HG03378 (cell line): ENCODE data around the gene PCYT1A.

ENCODE experiments used
- ATAC-seq: cut with Tn5 transposase; IDR thresholded peaks from one replicate; pipeline ENCODE4 v1.9.1; 2021; ENCODE audit warnings: mild to moderate bottlenecking, moderate library complexity; ENCODE audit not compliant: unreplicated experiment

The PCYT1A gene

GRCh38 chr3:196238612-196239560, 48.6 kb downstream of the PCYT1A start:
- ATAC-seq: no peak

- ATAC-seq: no peak
These were observed 50.3 kb downstream of the PCYT1A start for GRCh38 chr3:196237203-196237602.

DNA sequence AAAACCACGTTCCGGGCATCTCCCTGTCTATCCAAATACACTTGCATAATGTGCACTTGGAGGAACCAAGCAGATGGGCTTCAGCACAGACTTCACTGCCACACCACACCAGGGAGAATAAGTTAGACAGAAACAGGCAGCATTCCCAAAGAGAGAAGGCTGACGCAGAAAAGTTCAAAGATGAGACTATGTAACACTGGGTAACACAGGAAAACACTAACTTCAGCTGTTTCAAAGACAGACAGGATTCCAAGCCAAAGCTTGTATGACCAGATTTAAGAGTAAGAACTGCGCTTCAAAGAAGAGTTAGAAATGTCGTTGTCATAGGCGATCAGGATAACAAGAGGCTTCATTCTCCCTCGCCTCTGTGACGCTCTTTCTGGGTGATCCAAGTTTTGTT, 51.3 kb downstream of the PCYT1A start:
- no peak for ATAC-seq

DNA sequence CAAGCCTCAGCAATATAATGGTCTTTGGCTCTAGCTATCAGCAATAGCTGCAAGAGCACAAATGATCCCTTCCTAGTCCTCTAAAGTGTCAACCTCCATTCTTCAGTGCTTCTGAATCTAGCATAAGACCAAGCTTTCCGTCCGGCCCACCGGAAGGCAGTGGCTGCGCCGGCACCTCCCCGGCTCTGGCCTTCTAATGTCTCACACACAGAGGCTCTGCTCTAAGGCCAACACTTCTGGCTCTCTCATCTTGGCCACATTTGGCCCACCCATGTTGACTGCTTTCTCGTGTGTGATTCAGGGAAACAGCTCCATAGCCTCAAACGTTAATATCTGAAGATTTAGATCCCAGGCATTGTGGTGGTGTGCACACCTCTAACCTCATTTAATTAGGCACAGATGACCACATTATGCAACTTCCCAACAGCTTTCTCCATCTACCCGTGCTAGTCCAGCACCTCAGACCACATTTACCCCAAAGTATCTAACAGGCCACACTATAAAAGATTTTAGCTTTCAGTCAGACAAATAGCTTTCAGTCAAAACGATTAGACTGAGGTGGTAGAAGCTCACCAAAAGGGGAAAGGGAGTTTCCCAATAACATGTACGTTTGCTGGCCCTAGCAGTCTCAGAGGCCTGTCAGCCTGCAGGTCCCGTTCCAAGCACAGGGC, 51.9 kb downstream of the PCYT1A start:
- ATAC-seq: no peak

DNA sequence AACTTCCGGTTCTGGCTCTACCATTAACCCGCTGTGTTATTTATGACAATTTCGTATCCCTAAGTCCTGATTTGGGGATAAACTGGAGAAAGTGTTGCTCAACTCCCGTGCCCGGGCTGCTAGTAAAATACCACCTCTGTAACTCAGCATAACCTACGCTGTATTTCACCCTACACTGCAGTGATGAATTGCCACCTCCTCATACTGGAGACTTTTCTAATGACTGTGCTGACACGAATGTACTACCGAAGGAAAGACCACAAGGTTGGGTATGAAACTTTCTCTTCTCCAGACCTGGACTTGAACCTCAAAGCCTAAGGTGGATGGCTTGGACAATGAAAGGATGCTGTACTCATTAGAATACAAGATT, 54.7 kb downstream of the PCYT1A start:
- ATAC-seq: no peak

DNA sequence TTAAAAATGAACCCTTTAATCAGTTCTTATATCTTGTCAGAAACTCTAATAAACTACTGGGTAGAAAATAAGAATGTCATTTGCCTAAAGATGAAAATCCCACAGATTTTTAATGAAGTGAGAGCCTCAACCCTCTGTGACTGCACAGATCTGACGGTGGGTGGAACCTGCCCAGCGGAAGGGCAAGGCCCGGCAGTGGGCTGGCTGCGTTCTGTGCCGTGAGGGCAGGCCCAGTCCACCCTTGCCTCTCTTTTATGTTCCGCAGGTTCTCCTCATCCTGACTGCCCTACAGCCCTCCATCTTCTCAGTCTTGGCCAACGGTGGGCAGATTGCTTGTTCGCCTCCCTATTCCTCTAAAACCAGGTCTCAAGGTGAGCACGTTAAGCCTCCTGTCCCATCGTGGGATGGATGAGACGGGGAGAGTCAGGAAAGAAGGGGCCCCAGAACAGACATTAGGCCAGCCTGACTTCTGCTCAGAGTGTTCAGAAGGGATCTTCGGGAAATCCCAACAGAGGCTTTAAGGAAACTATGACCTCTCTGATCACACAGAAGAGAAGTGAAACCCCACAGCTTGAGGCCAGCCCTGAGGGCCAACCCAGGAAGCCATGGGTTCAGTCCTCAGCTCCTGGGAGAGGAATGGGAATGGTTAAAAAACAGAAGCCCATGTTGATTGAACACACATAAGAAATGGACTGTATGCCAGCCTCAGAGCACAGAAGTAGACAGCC, 55.2 kb downstream of the PCYT1A start:
- ATAC-seq: no peak

DNA sequence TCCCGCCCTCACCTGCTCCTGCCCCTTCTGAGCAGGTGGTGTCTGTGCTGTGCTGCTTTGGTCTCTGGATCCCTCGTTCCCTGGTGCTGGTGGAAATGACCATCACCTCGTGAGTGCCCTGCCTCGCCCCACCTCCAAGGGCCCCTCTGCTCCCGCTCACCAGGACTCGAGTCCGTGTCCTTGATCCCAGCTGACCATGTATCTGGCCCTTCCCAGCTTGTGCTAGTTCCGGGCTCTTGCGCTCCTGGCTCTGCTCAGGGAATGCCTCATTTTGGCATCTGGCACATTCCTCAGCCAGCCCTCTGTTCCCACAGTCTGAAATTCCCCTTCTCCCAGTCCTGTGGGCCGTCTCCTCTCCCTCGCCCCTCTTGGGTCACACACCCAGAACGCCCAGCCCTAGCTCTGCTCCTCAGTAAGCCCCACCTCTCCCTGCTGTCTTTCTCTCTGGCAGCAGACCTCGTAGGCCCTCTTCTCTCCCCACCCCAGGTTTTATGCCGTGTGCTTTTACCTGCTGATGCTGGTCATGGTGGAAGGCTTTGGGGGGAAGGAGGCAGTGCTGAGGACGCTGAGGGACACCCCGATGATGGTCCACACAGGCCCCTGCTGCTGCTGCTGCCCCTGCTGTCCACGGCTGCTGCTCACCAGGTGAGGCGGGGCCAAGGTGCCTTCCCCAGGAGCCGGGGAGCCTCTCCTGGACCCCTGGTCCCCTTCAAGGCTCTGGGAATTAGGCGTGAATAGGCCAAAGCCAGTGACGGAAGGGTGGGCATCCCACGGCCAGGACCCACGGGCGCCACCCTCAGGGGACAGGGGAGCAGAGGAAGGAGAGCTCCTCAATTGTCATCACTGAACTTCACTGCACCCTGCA, 59.7 kb downstream of the PCYT1A start:
- no peak for ATAC-seq

- ATAC-seq: no peak
These were observed 60.4 kb downstream of the PCYT1A start for GRCh38 chr3:196227121-196227561.

DNA sequence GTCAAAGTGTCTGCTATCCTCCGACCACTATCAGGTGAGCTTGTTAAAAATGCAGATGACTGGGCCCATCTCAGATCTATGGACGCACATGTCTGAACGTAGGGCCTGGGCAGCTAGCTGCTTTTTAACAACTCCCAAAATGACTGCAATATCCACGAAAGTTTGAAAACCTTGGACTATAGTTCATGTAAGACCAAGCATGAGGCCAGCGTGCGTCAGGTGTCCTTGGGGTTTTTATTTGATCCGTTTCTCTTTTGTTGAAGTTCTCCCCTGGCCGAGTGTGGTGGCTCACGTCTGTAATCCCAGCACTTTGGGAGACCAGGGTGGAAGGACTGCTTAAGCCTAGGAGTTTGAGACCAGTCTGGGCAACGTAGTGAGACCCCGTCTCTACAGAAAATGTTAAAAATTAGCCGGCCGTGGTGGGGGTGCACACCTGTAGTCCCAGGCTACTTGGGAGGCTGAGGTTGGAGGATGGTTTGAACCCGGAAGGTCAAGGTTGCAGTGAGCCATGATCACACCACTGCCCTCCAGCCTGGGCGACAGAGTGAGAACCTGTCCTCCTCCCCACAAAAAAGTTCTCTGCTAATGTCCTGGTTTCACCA, 61.7 kb downstream of the PCYT1A start:
- ATAC-seq: no peak

DNA sequence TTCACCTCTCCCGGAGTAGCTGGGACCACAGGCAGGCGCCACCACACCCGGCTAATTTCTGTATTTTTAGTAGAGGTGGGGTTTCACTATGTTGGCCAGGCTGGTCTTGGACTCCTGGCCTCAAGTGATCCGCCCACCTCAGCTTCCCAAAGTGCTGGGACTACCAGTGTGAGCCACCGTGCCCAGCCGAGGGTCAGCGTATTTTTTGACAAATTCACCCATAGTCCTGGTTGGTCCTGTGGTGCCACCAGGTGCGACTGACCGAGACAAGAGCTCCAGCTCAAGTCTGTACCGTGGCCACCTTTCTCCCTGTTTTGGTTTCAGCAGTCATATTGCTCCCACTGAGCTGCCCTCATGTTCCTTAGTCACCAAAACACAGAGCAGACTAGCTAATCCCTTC, 62.4 kb downstream of the PCYT1A start:
- no peak for ATAC-seq

GRCh38 chr3:196222876-196223595, 64.5 kb downstream of the PCYT1A start:
- no peak for ATAC-seq

- no peak for ATAC-seq
These were observed 66.5 kb downstream of the PCYT1A start for GRCh38 chr3:196220991-196221390.

GRCh38 chr3:196220587-196220986, 66.9 kb downstream of the PCYT1A start:
- ATAC-seq: no peak

- no peak for ATAC-seq
These were observed 67.6 kb downstream of the PCYT1A start for GRCh38 chr3:196219970-196220311.

- peak; percentile 78 for ATAC-seq
These were observed 68.1 kb downstream of the PCYT1A start for GRCh38 chr3:196219194-196219969.

DNA sequence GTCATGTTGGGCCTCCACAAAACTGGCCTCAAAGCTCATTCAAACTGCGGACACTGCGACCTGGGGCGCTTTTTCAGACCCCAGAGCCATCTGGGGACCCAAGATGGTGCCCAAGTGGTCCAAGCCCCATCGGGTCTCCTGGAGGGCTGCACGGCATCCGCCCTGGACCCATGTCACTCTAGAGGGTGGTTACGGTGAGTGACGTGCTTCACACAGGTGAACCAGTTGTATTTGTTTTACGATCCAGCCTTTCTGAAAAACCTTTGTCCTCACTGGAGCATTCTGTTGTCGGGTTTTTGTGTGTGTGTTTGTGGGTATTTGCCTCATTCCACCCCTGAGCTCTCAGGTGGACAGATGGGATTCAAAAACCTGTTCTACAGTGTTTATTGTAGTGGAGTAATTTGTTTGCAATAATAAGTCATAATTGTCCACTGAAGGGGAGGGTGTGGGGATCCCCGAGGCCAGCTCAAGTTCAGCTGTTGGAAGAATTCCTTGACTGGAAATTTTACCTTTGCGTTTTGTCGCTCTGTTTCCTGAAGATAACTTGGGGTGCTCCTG, 69.3 kb downstream of the PCYT1A start:
- no peak for ATAC-seq

GRCh38 chr3:196217307-196218154, 70.0 kb downstream of the PCYT1A start:
- no peak for ATAC-seq
